ENCODE data around the gene RAD51AP1. TPM values are rescaled to one million over a fixed set of nuclear protein-coding genes. Genes with fewer than 3 reads are reported as not detected.

Gene RAD51AP1
- total and polyA plus RNA-seq, 8 donors = 7.5 to 41.3 (median 25.4) TPM

DNA sequence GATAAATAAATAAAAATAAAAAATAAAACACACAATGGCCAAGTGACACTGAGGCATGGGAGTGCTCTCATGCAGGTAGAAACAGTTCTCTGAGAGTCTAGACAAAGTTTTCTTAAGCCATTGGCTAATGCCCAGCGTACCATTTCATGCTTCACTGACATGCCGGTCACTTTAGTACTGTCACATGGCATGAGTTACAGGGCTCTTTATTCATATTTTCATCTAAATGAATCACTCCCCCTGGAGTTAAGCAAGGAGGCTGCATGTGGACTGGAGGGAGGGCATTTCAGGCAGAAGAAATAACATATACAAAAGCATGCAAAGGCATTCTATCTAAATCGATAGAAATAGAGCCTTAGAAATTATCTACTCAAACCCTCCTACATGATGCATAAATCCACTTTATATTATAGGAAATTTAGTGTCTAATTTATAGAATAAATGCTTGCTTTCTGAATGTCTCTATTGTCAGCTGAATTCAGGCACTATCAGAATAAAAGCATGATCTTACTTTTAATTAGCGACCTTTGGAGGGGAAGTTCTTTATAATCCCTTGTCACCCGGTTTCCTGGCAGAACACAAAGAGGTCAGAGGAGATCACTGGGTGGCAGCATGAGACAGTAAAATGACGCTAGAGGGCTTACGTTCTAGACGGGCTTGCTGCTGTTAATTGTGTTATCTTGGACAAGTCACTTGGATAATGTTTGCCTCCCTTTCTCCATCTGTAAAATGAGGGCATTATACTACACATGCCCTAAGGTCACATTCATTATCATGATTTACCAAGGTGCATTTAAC is 40.8 kb downstream of the RAD51AP1 start:
- TF ChIP-seq, protein P1, sequence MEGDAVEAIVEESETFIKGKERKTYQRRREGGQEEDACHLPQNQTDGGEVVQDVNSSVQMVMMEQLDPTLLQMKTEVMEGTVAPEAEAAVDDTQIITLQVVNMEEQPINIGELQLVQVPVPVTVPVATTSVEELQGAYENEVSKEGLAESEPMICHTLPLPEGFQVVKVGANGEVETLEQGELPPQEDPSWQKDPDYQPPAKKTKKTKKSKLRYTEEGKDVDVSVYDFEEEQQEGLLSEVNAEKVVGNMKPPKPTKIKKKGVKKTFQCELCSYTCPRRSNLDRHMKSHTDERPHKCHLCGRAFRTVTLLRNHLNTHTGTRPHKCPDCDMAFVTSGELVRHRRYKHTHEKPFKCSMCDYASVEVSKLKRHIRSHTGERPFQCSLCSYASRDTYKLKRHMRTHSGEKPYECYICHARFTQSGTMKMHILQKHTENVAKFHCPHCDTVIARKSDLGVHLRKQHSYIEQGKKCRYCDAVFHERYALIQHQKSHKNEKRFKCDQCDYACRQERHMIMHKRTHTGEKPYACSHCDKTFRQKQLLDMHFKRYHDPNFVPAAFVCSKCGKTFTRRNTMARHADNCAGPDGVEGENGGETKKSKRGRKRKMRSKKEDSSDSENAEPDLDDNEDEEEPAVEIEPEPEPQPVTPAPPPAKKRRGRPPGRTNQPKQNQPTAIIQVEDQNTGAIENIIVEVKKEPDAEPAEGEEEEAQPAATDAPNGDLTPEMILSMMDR (IDR thresholded peaks at IDR 0.05) = no peak
- Histone ChIP-seq H3K27ac (peak overlapping the region in 1 of 2 donors; percentile 48), H3K4me3 (no peak overlapping the region), H3K4me1 (peaks cover 0 to 12% of the 10 kb centered on the region in 2 donors), H3K36me3 (no peaks in the 10 kb centered on the region), H3K27me3 (no peaks in the 10 kb centered on the region), H3K9me3 (no peaks in the 10 kb centered on the region)
- intact Hi-C loops (cut with DNase I) = no loop called here
- DNase-seq (no peak), ATAC-seq (peak; percentile 68)

DNA sequence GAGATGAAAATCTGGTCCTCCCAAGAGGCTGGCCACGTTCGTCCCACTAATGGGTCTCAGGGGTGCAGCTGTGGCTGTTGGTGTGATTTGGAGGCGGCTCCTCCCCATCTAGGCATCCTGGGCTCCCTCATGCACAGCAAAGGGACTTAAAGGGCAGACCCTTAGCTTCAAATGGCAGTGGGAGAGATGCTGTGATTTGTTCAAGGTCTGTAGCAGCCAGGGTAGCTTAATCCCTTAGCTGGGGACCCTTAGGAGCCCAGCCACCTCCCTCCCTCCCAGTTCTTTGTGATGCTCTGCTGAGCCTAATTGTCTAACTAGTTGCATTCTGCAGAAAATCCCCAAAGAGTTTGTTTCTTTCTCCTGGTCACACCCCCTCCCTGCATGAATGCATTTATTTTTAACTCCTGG is 41.6 kb downstream of the RAD51AP1 start:
- H3K27ac ChIP-seq = no peak overlapping the region
- ATAC-seq (no peak), DNase-seq (no peak)
- H3K36me3 ChIP-seq = no peaks in the 10 kb centered on the region
- H3K4me1 ChIP-seq = peaks cover 0 to 12% of the 10 kb centered on the region in 2 donors
- intact Hi-C loops (cut with DNase I) = no loop called here
- H3K27me3 ChIP-seq = no peaks in the 10 kb centered on the region
- no peaks in the 10 kb centered on the region for H3K9me3 ChIP-seq
- no peak overlapping the region for H3K4me3 ChIP-seq
- TF ChIP-seq, protein P1 (IDR thresholded peaks at IDR 0.05) = no peak

DNA sequence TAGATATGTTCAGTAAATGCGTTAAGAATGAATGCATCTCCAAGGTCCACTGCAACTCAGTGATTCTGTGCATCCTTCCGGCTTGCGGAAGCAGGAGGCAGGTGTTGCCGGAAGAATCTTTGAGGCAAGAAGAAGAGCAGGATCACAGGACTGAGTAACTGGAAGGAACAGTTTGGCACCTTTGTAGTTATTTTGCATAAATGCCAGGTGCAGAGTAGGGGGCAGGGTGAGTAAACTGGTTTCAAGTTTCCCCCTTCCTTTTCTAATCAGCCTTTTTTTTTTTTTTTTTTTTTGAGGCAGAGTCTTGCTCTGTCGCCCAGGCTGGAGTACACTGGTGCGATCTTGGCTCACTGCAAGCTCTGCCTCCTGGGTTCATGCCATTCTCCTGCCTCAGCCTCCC is 45.6 kb downstream of the RAD51AP1 start:
- no peaks in the 10 kb centered on the region for H3K9me3 ChIP-seq
- intact Hi-C loops (cut with DNase I) = no loop called here

DNA sequence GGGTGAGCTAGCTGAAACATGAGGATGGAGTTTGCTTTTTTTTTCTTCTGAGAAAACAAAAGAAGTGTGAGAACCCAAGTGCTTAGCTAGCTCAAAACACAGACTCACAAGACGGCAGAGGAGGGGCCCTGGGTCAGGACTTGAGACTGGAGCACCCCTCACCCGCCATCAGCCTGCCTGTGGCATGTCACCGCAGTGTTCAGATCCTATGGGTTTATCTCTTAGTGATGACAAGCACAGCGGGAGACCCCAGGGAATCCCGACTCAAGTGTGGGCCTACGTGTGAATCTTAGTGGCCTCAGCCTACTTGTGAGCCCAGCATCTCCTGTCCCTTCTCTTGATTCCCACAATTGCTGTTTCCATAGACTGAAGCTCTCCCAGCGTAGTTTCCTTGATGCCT is 46.2 kb downstream of the RAD51AP1 start:
- Histone ChIP-seq H3K4me1 (peaks cover 0 to 3% of the 10 kb centered on the region in 2 donors), H3K27ac (no peak overlapping the region), H3K4me3 (no peak overlapping the region), H3K27me3 (no peaks in the 10 kb centered on the region), H3K9me3 (no peaks in the 10 kb centered on the region), H3K36me3 (no peaks in the 10 kb centered on the region)
- ATAC-seq (no peak), DNase-seq (no peak)
- TF ChIP-seq, protein P1 (IDR thresholded peaks at IDR 0.05) = no peak
- intact Hi-C loops (cut with DNase I) = no loop called here

More for the DNA sequence above, 45.6 kb downstream of the RAD51AP1 start:
- H3K36me3 ChIP-seq = no peaks in the 10 kb centered on the region
- ATAC-seq = no peak
- no peaks in the 10 kb centered on the region for H3K27me3 ChIP-seq
- no peak overlapping the region for H3K4me3 ChIP-seq
- peaks cover 0 to 9% of the 10 kb centered on the region in 2 donors for H3K4me1 ChIP-seq
- TF ChIP-seq, protein P1 (IDR thresholded peaks at IDR 0.05) = no peak
- DNase-seq = no peak
- H3K27ac ChIP-seq = no peak overlapping the region

DNA sequence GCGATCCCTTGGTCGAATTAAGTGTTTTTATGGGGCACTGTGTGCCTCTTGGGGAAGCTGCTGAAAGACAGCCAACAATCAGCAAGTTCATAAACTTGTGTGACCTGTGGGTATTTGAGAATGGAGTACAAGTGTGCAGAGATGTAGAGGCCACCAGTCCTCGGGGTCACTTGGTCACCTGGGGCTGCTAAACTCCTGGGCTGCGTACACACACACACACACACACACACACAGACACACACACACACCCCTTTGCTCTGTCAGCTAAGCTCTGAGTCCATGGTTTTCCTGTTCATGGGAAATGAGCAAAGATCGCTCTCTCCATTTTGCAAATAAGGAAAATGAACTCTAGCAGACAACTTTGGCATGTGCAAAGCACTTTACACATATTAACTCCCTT is 47.8 kb downstream of the RAD51AP1 start:
- H3K4me3 ChIP-seq = no peak overlapping the region
- ATAC-seq = no peak
- intact Hi-C loops (cut with DNase I) = no loop called here
- H3K9me3 ChIP-seq = no peaks in the 10 kb centered on the region
- TF ChIP-seq, protein P1 (IDR thresholded peaks at IDR 0.05) = no peak
- no peaks in the 10 kb centered on the region for H3K36me3 ChIP-seq
- no peaks in the 10 kb centered on the region for H3K4me1 ChIP-seq
- H3K27ac ChIP-seq = no peak overlapping the region
- no peak for DNase-seq
- no peaks in the 10 kb centered on the region for H3K27me3 ChIP-seq
